Central memory CD8-positive, alpha-beta T cell (primary cell): ENCODE results near the gene FCN2.

Experiments used
- ATAC-seq: fragments of 150-1000 bp; cut with Tn5 transposase; replicated peaks from 2 replicates; pipeline ENCODE4 v1.10.0; 2022; ENCODE audit warnings: mild to moderate bottlenecking, moderate FRiP score, moderate number of reproducible peaks; ENCODE audit not compliant: poor library complexity, severe bottlenecking; ENCODE audit errors: extremely low read depth
- DNase-seq, 2 donors: peaks; one replicate each; pipeline ENCODE4 v3.0.0; 2021; ENCODE audit warnings: low spot score in 2 of 2
- H3K27ac Mint-ChIP-seq: one replicate; pipeline ENCODE4 v1.8.0; 2022; ENCODE audit warnings: low read depth, mild to moderate bottlenecking, moderate library complexity, mixed read lengths
- H3K27me3 Mint-ChIP-seq: one replicate; pipeline ENCODE4 v1.8.0; 2022; ENCODE audit warnings: mixed read lengths
- H3K36me3 Mint-ChIP-seq: one replicate; pipeline ENCODE4 v1.8.0; 2022; ENCODE audit warnings: mild to moderate bottlenecking, moderate library complexity, mixed read lengths; ENCODE audit not compliant: insufficient read depth
- H3K4me1 Mint-ChIP-seq: one replicate; pipeline ENCODE4 v1.8.0; 2022; ENCODE audit warnings: mixed read lengths
- H3K4me3 Mint-ChIP-seq: one replicate; pipeline ENCODE4 v1.8.0; 2022; ENCODE audit warnings: mild to moderate bottlenecking, moderate library complexity, mixed read lengths
- H3K9me3 Mint-ChIP-seq: one replicate; pipeline ENCODE4 v1.8.0; 2022; ENCODE audit warnings: mixed read lengths

FCN2 gene

GRCh38 chr9:134889386-134890154, 9.0 kb downstream of the FCN2 start:
- no peak for ATAC-seq
- Mint-ChIP-seq H3K27me3 (peaks cover 47% of the 10 kb centered on the region), H3K4me1 (peaks cover 5% of the 10 kb centered on the region), H3K4me3 (no peak overlapping the region), H3K9me3 (no peaks in the 10 kb centered on the region), H3K36me3 (no peaks in the 10 kb centered on the region), H3K27ac (no peak overlapping the region)
- peak in 1 of 2 donors; percentile 4 for DNase-seq

- DNase-seq (no peak), ATAC-seq (no peak)
- peaks cover 52% of the 10 kb centered on the region for H3K27me3 Mint-ChIP-seq
- no peak overlapping the region for H3K27ac Mint-ChIP-seq
- H3K4me3 Mint-ChIP-seq, result no peak overlapping the region
- no peaks in the 10 kb centered on the region for H3K36me3 Mint-ChIP-seq
- peaks cover 5% of the 10 kb centered on the region for H3K4me1 Mint-ChIP-seq
- no peaks in the 10 kb centered on the region for H3K9me3 Mint-ChIP-seq
Measured at GRCh38 chr9:134890155-134890495, 9.5 kb downstream of the FCN2 start.

GRCh38 chr9:134891053-134891452, 10.4 kb downstream of the FCN2 start:
- no peak for ATAC-seq
- Mint-ChIP-seq H3K27me3 (peaks cover 56% of the 10 kb centered on the region), H3K27ac (no peak overlapping the region), H3K9me3 (no peaks in the 10 kb centered on the region), H3K4me1 (peaks cover 5% of the 10 kb centered on the region), H3K36me3 (no peaks in the 10 kb centered on the region), H3K4me3 (no peak overlapping the region)
- DNase-seq, result peak in 1 of 2 donors; percentile 6

GRCh38 chr9:134891713-134892112, 11.1 kb downstream of the FCN2 start:
- Mint-ChIP-seq H3K36me3 (no peaks in the 10 kb centered on the region), H3K27ac (no peak overlapping the region), H3K27me3 (peaks cover 49% of the 10 kb centered on the region), H3K9me3 (no peaks in the 10 kb centered on the region), H3K4me3 (no peak overlapping the region), H3K4me1 (peaks cover 5% of the 10 kb centered on the region)
- DNase-seq (peak in 1 of 2 donors; percentile 1), ATAC-seq (no peak)

- Mint-ChIP-seq H3K36me3 (no peaks in the 10 kb centered on the region), H3K27me3 (peaks cover 48% of the 10 kb centered on the region), H3K4me1 (peaks cover 5% of the 10 kb centered on the region), H3K27ac (no peak overlapping the region), H3K9me3 (no peaks in the 10 kb centered on the region), H3K4me3 (no peak overlapping the region)
- ATAC-seq, result no peak
- peak in 1 of 2 donors; percentile 11 for DNase-seq
Measured at GRCh38 chr9:134892221-134892620, 11.6 kb downstream of the FCN2 start.

- Mint-ChIP-seq H3K27me3 (peaks cover 48% of the 10 kb centered on the region), H3K4me3 (no peak overlapping the region), H3K4me1 (peaks cover 1% of the 10 kb centered on the region), H3K27ac (no peak overlapping the region), H3K9me3 (no peaks in the 10 kb centered on the region), H3K36me3 (no peaks in the 10 kb centered on the region)
- ATAC-seq, result no peak
- DNase-seq, result peak in 1 of 2 donors; percentile 10
Measured at GRCh38 chr9:134892820-134893420, 12.3 kb downstream of the FCN2 start.

- H3K27ac Mint-ChIP-seq, result no peak overlapping the region
- H3K27me3 Mint-ChIP-seq, result peaks cover 55% of the 10 kb centered on the region
- DNase-seq, result peak in 1 of 2 donors; percentile 3
- H3K4me1 Mint-ChIP-seq, result no peaks in the 10 kb centered on the region
- H3K36me3 Mint-ChIP-seq, result no peaks in the 10 kb centered on the region
- ATAC-seq, result no peak
- peaks cover 8% of the 10 kb centered on the region for H3K9me3 Mint-ChIP-seq
- H3K4me3 Mint-ChIP-seq, result no peak overlapping the region
Measured at GRCh38 chr9:134894136-134894860, 13.7 kb downstream of the FCN2 start.

- ATAC-seq, result no peak
- DNase-seq, result peak in 1 of 2 donors; percentile 5
- H3K4me3 Mint-ChIP-seq, result no peak overlapping the region
- H3K36me3 Mint-ChIP-seq, result no peaks in the 10 kb centered on the region
- no peak overlapping the region for H3K27ac Mint-ChIP-seq
- H3K9me3 Mint-ChIP-seq, result peaks cover 10% of the 10 kb centered on the region
- H3K4me1 Mint-ChIP-seq, result no peaks in the 10 kb centered on the region
- peaks cover 63% of the 10 kb centered on the region for H3K27me3 Mint-ChIP-seq
Measured at GRCh38 chr9:134895097-134895496, 14.5 kb downstream of the FCN2 start.

GRCh38 chr9:134895567-134895907, 14.9 kb downstream of the FCN2 start:
- Mint-ChIP-seq H3K27ac (no peak overlapping the region), H3K4me1 (no peaks in the 10 kb centered on the region), H3K4me3 (no peak overlapping the region), H3K27me3 (peaks cover 62% of the 10 kb centered on the region), H3K9me3 (peaks cover 10% of the 10 kb centered on the region), H3K36me3 (no peaks in the 10 kb centered on the region)
- DNase-seq, result no peak
- ATAC-seq, result no peak

GRCh38 chr9:134895908-134896833, 15.6 kb downstream of the FCN2 start:
- H3K9me3 Mint-ChIP-seq, result peaks cover 10% of the 10 kb centered on the region
- H3K4me3 Mint-ChIP-seq, result no peak overlapping the region

GRCh38 chr9:134896834-134897583, 16.4 kb downstream of the FCN2 start:
- H3K4me3 Mint-ChIP-seq, result no peak overlapping the region
- H3K9me3 Mint-ChIP-seq, result peaks cover 10% of the 10 kb centered on the region
- peaks cover 47% of the 10 kb centered on the region for H3K27me3 Mint-ChIP-seq
- no peaks in the 10 kb centered on the region for H3K36me3 Mint-ChIP-seq
- ATAC-seq, result no peak
- DNase-seq, result no peak
- H3K4me1 Mint-ChIP-seq, result no peaks in the 10 kb centered on the region
- H3K27ac Mint-ChIP-seq, result no peak overlapping the region

More at GRCh38 chr9:134895908-134896833, 15.6 kb downstream of the FCN2 start:
- no peaks in the 10 kb centered on the region for H3K36me3 Mint-ChIP-seq
- no peaks in the 10 kb centered on the region for H3K4me1 Mint-ChIP-seq
- ATAC-seq (no peak), DNase-seq (peak in 1 of 2 donors; percentile 6)
- H3K27me3 Mint-ChIP-seq, result peaks cover 56% of the 10 kb centered on the region
- no peak overlapping the region for H3K27ac Mint-ChIP-seq
